ENCODE measurements around the gene SLC22A3.

Gene SLC22A3

GRCh38 chr6:160349814-160350350 lies 1.7 kb downstream of the SLC22A3 start:
- no peak for TF ChIP-seq CTCF (conservative IDR thresholded peaks at IDR 0.05)
- H3K27ac ChIP-seq = peak overlapping the region; percentile 68; the same call in 1 of the 2 replicates

GRCh38 chr6:160353950-160354496 lies 5.8 kb downstream of the SLC22A3 start:
- H3K27ac ChIP-seq = no peak overlapping the region
- TF ChIP-seq CTCF (conservative IDR thresholded peaks at IDR 0.05) = no peak

GRCh38 chr6:160355001-160355400 lies 6.8 kb downstream of the SLC22A3 start:
- no peak overlapping the region for H3K27ac ChIP-seq
- no peak for TF ChIP-seq CTCF (conservative IDR thresholded peaks at IDR 0.05)

GRCh38 chr6:160356074-160356744 lies 8.0 kb downstream of the SLC22A3 start:
- H3K27ac ChIP-seq = no peak overlapping the region
- TF ChIP-seq CTCF (conservative IDR thresholded peaks at IDR 0.05) = no peak

GRCh38 chr6:160357088-160357487 lies 8.9 kb downstream of the SLC22A3 start:
- no peak overlapping the region for H3K27ac ChIP-seq

GRCh38 chr6:160358225-160359119 lies 10.3 kb downstream of the SLC22A3 start:
- no peak for TF ChIP-seq CTCF (conservative IDR thresholded peaks at IDR 0.05)
- no peak overlapping the region for H3K27ac ChIP-seq

More at GRCh38 chr6:160357088-160357487, 8.9 kb downstream of the SLC22A3 start:
- TF ChIP-seq CTCF (conservative IDR thresholded peaks at IDR 0.05) = no peak

- no peak for TF ChIP-seq CTCF (conservative IDR thresholded peaks at IDR 0.05)
- H3K27ac ChIP-seq = no peak overlapping the region
These were observed 12.8 kb downstream of the SLC22A3 start for GRCh38 chr6:160360955-160361354.

Data from VCaP (cell line).